IPS DF 4.7 (cell line): ENCODE data around the gene SLC35F6.
A peak's percentile ranks its signal among the peaks of the same experiment; 100 is the strongest.
"Not testable (repeated sequence)": the region's sequence is repeated elsewhere in the genome, so short reads cannot be mapped to it uniquely, and the experiment has no call there.

Experiments
- DNase-seq: peaks from one replicate; pipeline ENCODE4 v3.0.0-alpha.2; 2013; ENCODE audit warnings: low spot score; ENCODE audit errors: extremely low read depth

Gene SLC35F6

GRCh38 chr2:26782876-26783704 lies 19.0 kb downstream of the SLC35F6 start:
- DNase-seq = no peak

GRCh38 chr2:26784570-26785234 lies 20.6 kb downstream of the SLC35F6 start:
- no peak for DNase-seq

GRCh38 chr2:26785431-26786206 lies 21.5 kb downstream of the SLC35F6 start, which contains the start of gene CENPA:
Gene CENPA, plus strand, starts transcription at chr2:26786056. Its CDS starts 141 bp downstream, at chr2:26786197.
- DNase-seq = peak; percentile 100

- DNase-seq = no peak
Observed at GRCh38 chr2:26786207-26787028, 22.3 kb downstream of the SLC35F6 start.

GRCh38 chr2:26792720-26793119 lies 28.6 kb downstream of the SLC35F6 start:
- DNase-seq = no peak

- no peak for DNase-seq
Observed at GRCh38 chr2:26793518-26793917, 29.4 kb downstream of the SLC35F6 start.

GRCh38 chr2:26795135-26795534 lies 31.1 kb downstream of the SLC35F6 start:
- not testable (repeated sequence) for DNase-seq

GRCh38 chr2:26801328-26801727 lies 37.2 kb downstream of the SLC35F6 start:
- DNase-seq = no peak

GRCh38 chr2:26801796-26802195 lies 37.7 kb downstream of the SLC35F6 start:
- DNase-seq = no peak

- DNase-seq = no peak
Observed at GRCh38 chr2:26805241-26805676, 41.2 kb downstream of the SLC35F6 start.

GRCh38 chr2:26807788-26808460 lies 43.8 kb downstream of the SLC35F6 start:
- DNase-seq = no peak

- no peak for DNase-seq
Observed at GRCh38 chr2:26809211-26809610, 45.1 kb downstream of the SLC35F6 start.

- DNase-seq = no peak
Observed at GRCh38 chr2:26809876-26810577, 45.9 kb downstream of the SLC35F6 start.

GRCh38 chr2:26811261-26811660 lies 47.2 kb downstream of the SLC35F6 start:
- no peak for DNase-seq

GRCh38 chr2:26811791-26812694 lies 48.0 kb downstream of the SLC35F6 start:
- DNase-seq = no peak

GRCh38 chr2:26812731-26813130 lies 48.6 kb downstream of the SLC35F6 start:
- no peak for DNase-seq

GRCh38 chr2:26814072-26814765 lies 50.1 kb downstream of the SLC35F6 start:
- DNase-seq = not testable (repeated sequence)

- DNase-seq = peak; percentile 14
Observed at GRCh38 chr2:26816893-26817292, 52.8 kb downstream of the SLC35F6 start.
